Activated T-helper 17 cell treated with anti-CD3 and anti-CD28 coated beads, Interleukin-2, amount 50 U/mL, for 72 hours (primary cell): Measurements from ENCODE around the gene FBRSL1. TPM values are rescaled to one million over a fixed set of nuclear protein-coding genes. Genes with fewer than 3 reads are reported as not detected.

Source experiments
- ATAC-seq: fragments of 150-1000 bp; cut with Tn5 transposase; replicated peaks from 2 replicates; pipeline ENCODE4 v1.10.0; 2021; ENCODE audit warnings: mild to moderate bottlenecking, moderate library complexity
- H3K27ac Mint-ChIP-seq: one replicate; pipeline ENCODE4 v1.8.0; 2022; ENCODE audit warnings: mixed read lengths
- H3K27me3 Mint-ChIP-seq: one replicate; pipeline ENCODE4 v1.8.0; 2022; ENCODE audit warnings: mixed read lengths
- H3K36me3 Mint-ChIP-seq: one replicate; pipeline ENCODE4 v1.8.0; 2022; ENCODE audit warnings: low read depth, mild to moderate bottlenecking, mixed read lengths
- H3K4me1 Mint-ChIP-seq: one replicate; pipeline ENCODE4 v1.8.0; 2022; ENCODE audit warnings: mixed read lengths
- H3K4me3 Mint-ChIP-seq: one replicate; pipeline ENCODE4 v1.8.0; 2022; ENCODE audit warnings: mild to moderate bottlenecking, mixed read lengths
- H3K9me3 Mint-ChIP-seq: one replicate; pipeline ENCODE4 v1.8.0; 2022; ENCODE audit warnings: mixed read lengths
- total RNA-seq, 2 donors: library from RNA; stranded (reverse); gene quantifications; one replicate each; pipeline ENCODE4 v1.2.3, GENCODE V29; 2022

The FBRSL1 gene
- total RNA-seq, 2 donors from 2014 or later = 34.7 to 38.7 TPM

DNA sequence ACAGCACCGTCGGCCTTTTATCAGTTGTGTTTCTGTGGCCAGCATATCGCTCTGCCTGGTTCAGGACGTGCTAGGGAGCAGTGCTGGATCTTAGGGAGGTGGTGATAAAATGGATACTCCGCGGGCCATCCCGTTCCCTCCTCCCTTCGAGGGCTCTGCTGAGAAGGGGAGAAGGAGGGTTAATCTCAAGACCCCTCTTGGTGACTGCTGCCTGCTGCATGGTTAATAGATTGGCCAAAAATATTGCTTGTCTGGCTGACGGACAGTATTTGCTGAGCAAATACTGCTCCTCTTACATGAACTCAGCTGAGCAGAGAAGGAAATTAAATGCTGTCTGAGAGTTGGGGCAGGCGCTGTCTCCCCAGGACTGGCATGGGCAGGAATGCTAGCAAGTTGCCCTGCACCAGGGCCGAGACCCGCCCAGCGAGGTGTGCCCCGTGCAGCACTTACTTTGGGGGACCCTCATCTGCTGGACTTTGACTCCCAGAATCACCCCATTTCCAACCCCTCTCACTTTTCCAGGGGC is 1.2 kb downstream of the FBRSL1 start:
- no peak for ATAC-seq
- Mint-ChIP-seq H3K4me3 (peak overlapping the region; percentile 82), H3K27me3 (no peaks in the 10 kb centered on the region), H3K27ac (peak overlapping the region; percentile 87), H3K36me3 (peaks cover 16% of the 10 kb centered on the region), H3K4me1 (peaks cover 11% of the 10 kb centered on the region), H3K9me3 (no peaks in the 10 kb centered on the region)

- Mint-ChIP-seq H3K4me1 (peaks cover 11% of the 10 kb centered on the region), H3K36me3 (peaks cover 16% of the 10 kb centered on the region), H3K27ac (peak overlapping the region; percentile 87), H3K27me3 (no peaks in the 10 kb centered on the region), H3K4me3 (peak overlapping the region; percentile 82), H3K9me3 (no peaks in the 10 kb centered on the region)
- ATAC-seq = no peak
These were observed 1.9 kb downstream of the FBRSL1 start for GRCh38 chr12:132491761-132492378.

- Mint-ChIP-seq H3K36me3 (peaks cover 16% of the 10 kb centered on the region), H3K9me3 (no peaks in the 10 kb centered on the region), H3K27me3 (no peaks in the 10 kb centered on the region), H3K4me3 (peak overlapping the region; percentile 82), H3K27ac (peak overlapping the region; percentile 87), H3K4me1 (peaks cover 11% of the 10 kb centered on the region)
- ATAC-seq = no peak
These were observed 2.6 kb downstream of the FBRSL1 start for GRCh38 chr12:132492522-132492921.

- Mint-ChIP-seq H3K36me3 (peaks cover 16% of the 10 kb centered on the region), H3K4me1 (peaks cover 11% of the 10 kb centered on the region), H3K27ac (peak overlapping the region; percentile 87), H3K9me3 (no peaks in the 10 kb centered on the region), H3K4me3 (peak overlapping the region; percentile 82), H3K27me3 (no peaks in the 10 kb centered on the region)
- no peak for ATAC-seq
These were observed 3.0 kb downstream of the FBRSL1 start for GRCh38 chr12:132492951-132493350.

DNA sequence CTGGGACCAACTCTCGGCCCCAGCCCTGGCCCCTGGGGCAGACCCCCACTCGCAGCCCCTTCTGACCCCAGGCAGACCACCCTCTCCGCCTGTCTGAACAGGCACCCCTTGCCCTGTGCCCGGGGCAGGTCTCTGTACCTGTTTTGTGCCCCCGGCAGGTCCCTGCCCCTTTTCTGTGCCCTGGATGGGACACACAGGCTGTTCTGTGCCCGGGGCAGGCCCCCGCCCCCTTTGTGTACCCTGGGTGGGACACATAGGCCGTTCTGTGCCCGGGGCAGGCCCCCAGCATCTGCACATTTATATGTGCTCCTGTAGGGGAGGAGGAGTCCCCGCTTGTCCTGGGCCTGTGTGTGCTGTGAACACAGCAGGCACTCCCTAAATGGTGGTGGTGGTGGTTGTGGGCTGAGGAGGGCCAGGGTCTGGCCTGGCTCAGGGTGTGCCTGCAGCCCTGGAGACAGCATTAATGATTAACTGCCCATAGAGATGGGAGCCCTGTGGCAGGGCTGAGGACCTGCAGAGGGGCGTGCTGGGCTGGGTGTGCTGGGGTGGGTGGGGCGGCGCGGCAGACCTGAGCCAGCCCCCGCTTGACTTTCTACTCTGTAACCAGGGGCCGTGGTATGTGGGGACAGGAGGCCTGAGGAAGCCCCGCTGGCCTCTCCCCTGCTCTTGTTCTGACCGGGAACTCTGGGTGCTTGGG is 3.7 kb downstream of the FBRSL1 start:
- Mint-ChIP-seq H3K27ac (peak overlapping the region; percentile 87), H3K27me3 (no peaks in the 10 kb centered on the region), H3K36me3 (peaks cover 16% of the 10 kb centered on the region), H3K4me3 (peak overlapping the region; percentile 82), H3K9me3 (no peaks in the 10 kb centered on the region), H3K4me1 (peaks cover 11% of the 10 kb centered on the region)
- no peak for ATAC-seq

DNA sequence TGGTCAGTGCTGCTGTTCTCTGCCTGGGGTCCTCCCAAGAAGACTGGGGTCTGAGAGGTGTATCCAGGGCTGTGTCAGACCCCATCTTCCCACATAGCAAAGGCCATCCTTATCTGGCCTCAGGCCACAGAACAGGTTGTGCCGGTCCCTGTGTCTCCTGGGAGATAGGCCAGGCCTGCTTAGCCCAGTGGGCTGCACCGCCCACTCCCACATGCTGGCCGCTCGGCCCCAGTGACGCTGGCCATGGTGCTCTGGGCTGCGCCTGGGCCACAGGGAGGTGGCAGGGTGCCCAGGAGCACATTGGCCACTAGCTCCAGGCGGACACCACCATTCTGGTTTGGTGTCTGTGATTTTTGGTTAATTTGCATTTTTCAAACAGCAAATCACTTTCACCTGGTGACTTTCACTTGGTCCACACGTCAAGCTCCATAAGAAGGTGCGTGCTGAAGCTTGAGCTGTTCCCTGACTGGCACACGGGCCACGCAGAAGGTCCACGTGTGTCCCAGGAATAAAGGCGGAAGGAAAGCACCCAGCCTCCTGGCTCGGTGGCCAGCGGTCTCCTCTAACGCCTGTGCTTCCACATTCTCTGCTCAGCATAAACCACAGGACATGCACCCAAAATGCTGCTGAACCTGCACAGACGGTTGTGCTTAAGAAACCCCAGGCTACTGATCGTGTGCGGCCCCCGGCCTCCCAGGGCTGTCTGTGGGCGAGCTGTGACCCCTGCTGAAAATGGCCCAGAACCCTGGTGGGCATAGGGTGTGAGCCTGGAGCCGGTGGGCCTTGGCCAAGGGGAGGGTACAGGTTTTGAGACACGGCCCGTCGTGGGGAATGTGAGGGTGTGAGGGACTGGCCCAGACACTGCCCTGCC is 4.6 kb downstream of the FBRSL1 start:
- peaks cover 11% of the 10 kb centered on the region for H3K4me1 Mint-ChIP-seq
- ATAC-seq = no peak
- H3K9me3 Mint-ChIP-seq = no peaks in the 10 kb centered on the region
- H3K36me3 Mint-ChIP-seq = peaks cover 16% of the 10 kb centered on the region
- H3K27me3 Mint-ChIP-seq = no peaks in the 10 kb centered on the region
- H3K27ac Mint-ChIP-seq = peak overlapping the region; percentile 87
- peak overlapping the region; percentile 38 for H3K4me3 Mint-ChIP-seq

DNA sequence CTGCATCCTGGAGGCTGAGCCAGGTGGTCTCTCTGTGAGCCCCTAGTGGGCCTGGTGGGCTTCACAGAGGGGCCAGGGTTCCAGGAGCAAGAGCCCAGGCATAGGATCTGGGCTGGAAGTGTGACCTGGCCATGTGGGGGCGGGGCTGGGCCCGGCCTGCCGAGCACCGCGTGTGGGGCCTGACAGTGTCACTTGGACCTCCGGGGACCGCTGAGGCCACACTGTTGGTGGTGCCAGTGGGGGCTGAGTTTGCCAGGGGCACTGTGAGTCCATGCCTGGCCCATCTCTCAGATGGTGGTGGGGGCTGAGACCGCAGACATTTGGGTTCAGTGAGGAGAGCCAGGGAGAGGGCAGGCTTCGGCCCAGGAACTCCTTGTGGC is 5.2 kb downstream of the FBRSL1 start:
- peak overlapping the region; percentile 25 for H3K27ac Mint-ChIP-seq
- peaks cover 11% of the 10 kb centered on the region for H3K4me1 Mint-ChIP-seq
- no peaks in the 10 kb centered on the region for H3K9me3 Mint-ChIP-seq
- H3K4me3 Mint-ChIP-seq = no peak overlapping the region
- peaks cover 16% of the 10 kb centered on the region for H3K36me3 Mint-ChIP-seq
- no peak for ATAC-seq
- H3K27me3 Mint-ChIP-seq = no peaks in the 10 kb centered on the region

DNA sequence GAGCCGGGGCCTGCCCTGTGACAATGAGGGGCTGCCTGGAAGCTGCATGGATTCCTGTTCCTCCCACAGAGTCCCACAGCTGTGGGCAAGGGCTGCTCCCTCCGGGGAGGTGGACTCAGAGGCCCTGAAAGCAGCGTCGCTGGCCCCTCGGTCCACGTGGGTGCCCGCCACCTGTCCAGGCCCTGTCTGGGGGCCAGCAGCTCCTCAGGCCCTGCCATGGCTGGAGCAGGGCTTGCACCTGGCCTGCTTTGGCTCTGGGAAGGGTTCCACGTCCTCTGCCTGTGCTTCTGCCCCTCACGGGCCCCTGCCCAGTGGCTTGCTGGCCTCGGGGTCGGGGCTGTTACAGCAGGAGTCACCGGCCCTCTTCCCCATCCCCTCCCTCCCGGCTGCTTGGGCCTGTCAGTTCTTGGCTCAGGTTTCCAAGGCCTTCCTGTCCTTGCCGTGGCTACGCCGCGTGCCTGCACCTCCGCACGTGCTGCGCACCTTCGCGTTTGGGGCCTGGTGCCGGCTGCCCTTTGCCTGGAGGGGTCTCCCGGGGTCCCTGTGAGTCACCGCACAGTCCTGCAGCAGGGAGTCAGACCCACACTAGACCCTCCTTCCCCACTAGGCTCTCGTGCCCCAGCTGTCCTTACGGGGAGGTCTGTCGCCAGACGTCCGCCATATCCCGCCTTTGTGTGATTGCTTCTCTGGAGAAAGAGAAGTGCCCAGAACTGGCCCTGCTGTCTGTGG is 5.8 kb downstream of the FBRSL1 start:
- Mint-ChIP-seq H3K27ac (no peak overlapping the region), H3K4me1 (peaks cover 11% of the 10 kb centered on the region), H3K27me3 (no peaks in the 10 kb centered on the region), H3K4me3 (no peak overlapping the region), H3K9me3 (no peaks in the 10 kb centered on the region), H3K36me3 (peaks cover 16% of the 10 kb centered on the region)
- no peak for ATAC-seq

- H3K4me3 Mint-ChIP-seq = no peak overlapping the region
- no peak for ATAC-seq
These were observed 6.4 kb downstream of the FBRSL1 start for GRCh38 chr12:132496358-132496669.

DNA sequence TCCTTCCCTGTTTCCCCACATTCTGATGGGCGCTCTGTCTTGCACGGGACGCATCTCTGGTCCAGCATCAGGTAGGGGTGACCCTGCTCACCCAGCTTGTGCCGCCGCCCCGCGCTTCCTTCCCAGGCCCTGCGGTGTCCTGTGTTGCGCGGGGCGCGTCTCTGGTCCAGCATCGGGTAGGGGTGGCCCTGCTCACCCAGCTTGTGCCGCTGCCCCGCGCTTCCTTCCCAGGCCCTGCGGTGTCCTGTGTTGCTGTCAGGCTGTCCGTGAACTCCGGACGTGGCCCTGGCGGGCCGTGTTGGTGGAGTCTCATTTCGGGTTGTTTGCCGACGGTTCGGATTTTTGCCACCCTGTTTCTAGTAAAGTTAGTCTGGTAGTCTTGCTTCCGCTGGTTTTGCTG is 6.8 kb downstream of the FBRSL1 start:
- peaks cover 13% of the 10 kb centered on the region for H3K4me1 Mint-ChIP-seq
- no peaks in the 10 kb centered on the region for H3K27me3 Mint-ChIP-seq
- peaks cover 16% of the 10 kb centered on the region for H3K36me3 Mint-ChIP-seq
- H3K4me3 Mint-ChIP-seq = no peak overlapping the region
- H3K27ac Mint-ChIP-seq = no peak overlapping the region
- ATAC-seq = no peak
- H3K9me3 Mint-ChIP-seq = no peaks in the 10 kb centered on the region

More at GRCh38 chr12:132496358-132496669, 6.4 kb downstream of the FBRSL1 start:
- H3K27me3 Mint-ChIP-seq = no peaks in the 10 kb centered on the region
- no peak overlapping the region for H3K27ac Mint-ChIP-seq
- H3K4me1 Mint-ChIP-seq = peaks cover 11% of the 10 kb centered on the region
- peaks cover 16% of the 10 kb centered on the region for H3K36me3 Mint-ChIP-seq
- no peaks in the 10 kb centered on the region for H3K9me3 Mint-ChIP-seq

GRCh38 chr12:132497514-132498405 is 7.8 kb downstream of the FBRSL1 start:
- no peaks in the 10 kb centered on the region for H3K9me3 Mint-ChIP-seq
- peaks cover 7% of the 10 kb centered on the region for H3K36me3 Mint-ChIP-seq
- H3K27me3 Mint-ChIP-seq = no peaks in the 10 kb centered on the region
- ATAC-seq = no peak
- no peak overlapping the region for H3K4me3 Mint-ChIP-seq
- H3K27ac Mint-ChIP-seq = no peak overlapping the region
- H3K4me1 Mint-ChIP-seq = peaks cover 8% of the 10 kb centered on the region

DNA sequence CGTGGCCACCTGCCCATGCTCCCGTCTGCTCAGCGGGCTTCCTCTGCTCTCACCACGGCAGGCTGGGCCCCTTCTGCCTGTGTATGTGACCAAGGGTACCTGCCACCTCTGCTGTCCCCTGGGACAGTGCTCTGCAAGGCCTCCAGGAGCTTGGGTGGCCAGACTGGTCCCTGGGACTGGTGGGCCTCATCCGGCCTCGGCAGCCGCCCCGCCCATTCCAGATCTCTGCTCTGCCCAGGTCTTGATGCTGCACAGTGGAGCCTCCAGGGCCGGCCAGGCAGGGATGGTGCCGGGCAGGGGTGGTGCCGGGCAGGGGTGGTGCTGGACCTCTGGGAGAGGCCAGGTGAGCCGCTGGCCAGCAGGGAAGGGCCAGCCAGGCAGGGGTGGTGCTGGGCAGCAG is 9.0 kb downstream of the FBRSL1 start:
- H3K4me1 Mint-ChIP-seq = peaks cover 5% of the 10 kb centered on the region
- H3K27ac Mint-ChIP-seq = no peak overlapping the region
- H3K36me3 Mint-ChIP-seq = no peaks in the 10 kb centered on the region
- H3K9me3 Mint-ChIP-seq = no peaks in the 10 kb centered on the region
- no peak overlapping the region for H3K4me3 Mint-ChIP-seq
- H3K27me3 Mint-ChIP-seq = no peaks in the 10 kb centered on the region
- no peak for ATAC-seq

GRCh38 chr12:132500142-132500855 is 10.3 kb downstream of the FBRSL1 start:
- ATAC-seq = no peak
- Mint-ChIP-seq H3K27ac (peak overlapping the region; percentile 52), H3K9me3 (no peaks in the 10 kb centered on the region), H3K36me3 (no peaks in the 10 kb centered on the region), H3K4me1 (peaks cover 5% of the 10 kb centered on the region), H3K4me3 (no peak overlapping the region), H3K27me3 (no peaks in the 10 kb centered on the region)
